ENCODE measurements around the gene GBF1. TPM values are rescaled to one million over a fixed set of nuclear protein-coding genes. Genes with fewer than 3 reads are reported as not detected.
A peak's percentile ranks its signal among the peaks of the same experiment; 100 is the strongest.
"Not testable (repeated sequence)": the region's sequence is repeated elsewhere in the genome, so short reads cannot be mapped to it uniquely, and the experiment has no call there.

GBF1 gene
- 17.3 and 26.5 TPM in 2 replicates for total RNA-seq (2014; rRNA removed; shearing (Covaris generic))

GRCh38 chr10:102245082-102245931, at the start of gene GBF1:
GBF1 (plus strand) TSS chr10:102245532; CDS start chr10:102258939, 13,407 bp downstream.
- DNase-seq (ENCODE audit: low read depth) = peak; percentile 96

GRCh38 chr10:102196893-102197292, 48.4 kb upstream of the GBF1 start:
- DNase-seq (ENCODE audit: low read depth) = peak; percentile 10

GRCh38 chr10:102198027-102198426, 47.3 kb upstream of the GBF1 start:
- no peak for DNase-seq (ENCODE audit: low read depth)

- DNase-seq (ENCODE audit: low read depth) = no peak
Measured at GRCh38 chr10:102200751-102201640, 44.3 kb upstream of the GBF1 start.

- DNase-seq (ENCODE audit: low read depth) = no peak
Measured at GRCh38 chr10:102202386-102202785, 42.9 kb upstream of the GBF1 start.

GRCh38 chr10:102208311-102209035, 36.9 kb upstream of the GBF1 start:
- peak; percentile 44 for DNase-seq (ENCODE audit: low read depth)

- DNase-seq (ENCODE audit: low read depth) = no peak
Measured at GRCh38 chr10:102211615-102212299, 33.6 kb upstream of the GBF1 start.

- DNase-seq (ENCODE audit: low read depth) = not testable (repeated sequence)
Measured at GRCh38 chr10:102213599-102213998, 31.7 kb upstream of the GBF1 start.

GRCh38 chr10:102219370-102219769, 26.0 kb upstream of the GBF1 start:
- DNase-seq (ENCODE audit: low read depth) = no peak

- no peak for DNase-seq (ENCODE audit: low read depth)
Measured at GRCh38 chr10:102220612-102221011, 24.7 kb upstream of the GBF1 start.

GRCh38 chr10:102222797-102223196, 22.5 kb upstream of the GBF1 start:
- no peak for DNase-seq (ENCODE audit: low read depth)

- DNase-seq (ENCODE audit: low read depth) = peak; percentile 93
Measured at GRCh38 chr10:102225646-102226541, 19.4 kb upstream of the GBF1 start, which contains the start of gene ELOVL3. ELOVL3 (plus strand) TSS chr10:102226299; CDS start chr10:102226549, 250 bp downstream.

GRCh38 chr10:102226542-102226870, 18.8 kb upstream of the GBF1 start:
- DNase-seq (ENCODE audit: low read depth) = no peak

GRCh38 chr10:102227050-102227449, 18.3 kb upstream of the GBF1 start:
- no peak for DNase-seq (ENCODE audit: low read depth)

GRCh38 chr10:102229810-102230263, 15.5 kb upstream of the GBF1 start:
- peak; percentile 86 for DNase-seq (ENCODE audit: low read depth)

- peak; percentile 89 for DNase-seq (ENCODE audit: low read depth)
Measured at GRCh38 chr10:102230264-102230860, 15.0 kb upstream of the GBF1 start.

- peak; percentile 71 for DNase-seq (ENCODE audit: low read depth)
Measured at GRCh38 chr10:102230861-102231356, 14.4 kb upstream of the GBF1 start.

- peak; percentile 58 for DNase-seq (ENCODE audit: low read depth)
Measured at GRCh38 chr10:102231357-102232318, 13.7 kb upstream of the GBF1 start.
